Uterus (tissue), 4 donors: ENCODE results near the gene PRRG4. TPM values are rescaled to one million over a fixed set of nuclear protein-coding genes. Genes with fewer than 3 reads are reported as not detected.
A peak's percentile ranks its signal among the peaks of the same experiment; 100 is the strongest.

Experiments
- DNase-seq, 2 donors: peaks; one replicate each; pipeline ENCODE4 v3.0.0-alpha.2; 2019 to 2020
- H3K27ac ChIP-seq, 2 donors: fragments of 200-600 bp; sonication (generic); 1 replicate in 1 of 2; 2 replicates in 1 of 2; pipeline ENCODE4 v1.5.1; 2016 to 2018
- H3K27me3 ChIP-seq, 2 donors: fragments of 200-600 bp; sonication (generic); one replicate each; pipeline ENCODE4 v1.5.1; 2018 to 2019; ENCODE audit warnings: control low read depth in 1 of 2
- H3K36me3 ChIP-seq, 2 donors: fragments of 200-600 bp; sonication (generic); one replicate each; pipeline ENCODE4 v1.5.1; 2019; ENCODE audit warnings: control low read depth in 1 of 2
- H3K4me1 ChIP-seq, 2 donors: fragments of 200-600 bp; sonication (generic); one replicate each; pipeline ENCODE4 v1.5.1; 2018 to 2019; ENCODE audit warnings: control low read depth in 1 of 2
- H3K4me3 ChIP-seq, 2 donors: fragments of 200-600 bp; sonication (generic); 1 replicate in 1 of 2; 2 replicates in 1 of 2; pipeline ENCODE4 v1.5.1; 2018 to 2019; ENCODE audit warnings: mild to moderate bottlenecking in 1 of 2
- H3K9me3 ChIP-seq, 2 donors: fragments of 200-600 bp; sonication (generic); one replicate each; pipeline ENCODE4 v1.5.1; 2019; ENCODE audit warnings: control low read depth in 1 of 2
- CTCF ChIP-seq, 4 experiments: fragments of 200-600 bp in 2 of 4; fragments of 450-650 bp in 2 of 4; sonication (generic) in 2 of 4; IDR thresholded peaks; one replicate each; pipeline ENCODE4 v1.5.1; 2016 to 2019; ENCODE audit warnings: antibody characterized with exemption in 4 of 4, mild to moderate bottlenecking in 2 of 4, moderate library complexity in 1 of 4
- POLR2A ChIP-seq, 2 donors: fragments of 450-650 bp; IDR thresholded peaks; one replicate each; pipeline ENCODE4 v1.6.1; 2016; ENCODE audit warnings: antibody characterized with exemption in 2 of 2, mild to moderate bottlenecking in 1 of 2, moderate library complexity in 1 of 2
- intact Hi-C: fragments of 100-400 bp; cut with DNase I; formaldehyde crosslinking; loops from one replicate; pipeline ENCODE4 v1.15.1; 2023; ENCODE audit warnings: low total_unique reads
- total RNA-seq, 4 donors: library from RNA; depleted of rRNA in 3 of 4; stranded (reverse); fragments of >200 nt in 3 of 4; gene quantifications; one replicate each; pipeline versions ENCODE4 v1.1.0 to v1.2.4, GENCODE V29; 2014 to 2023
- donor health status: DM: yes; HTN: yes; CAD: no.

PRRG4 gene
- total RNA-seq, 4 donors from 2014 or later: 0.29 to 2.3 (median 1.4) TPM

GRCh38 chr11:32894921-32895320, 65.2 kb downstream of the PRRG4 start:
- no peaks in the 10 kb centered on the region for H3K36me3 ChIP-seq
- peaks cover 0 to 6% of the 10 kb centered on the region in 2 donors for H3K4me1 ChIP-seq
- peak overlapping the region; percentile 91 to 95 for H3K27ac ChIP-seq
- intact Hi-C loops: no loop called here
- no peaks in the 10 kb centered on the region for H3K9me3 ChIP-seq
- TF ChIP-seq CTCF (IDR thresholded peaks at IDR 0.05) (no peak), POLR2A (IDR thresholded peaks at IDR 0.05) (no peak)
- no peak for DNase-seq
- H3K27me3 ChIP-seq: no peaks in the 10 kb centered on the region
- H3K4me3 ChIP-seq: no peak overlapping the region

GRCh38 chr11:32895471-32895870, 65.7 kb downstream of the PRRG4 start:
- Histone ChIP-seq H3K36me3 (no peaks in the 10 kb centered on the region), H3K4me1 (peaks cover 0 to 6% of the 10 kb centered on the region in 2 donors), H3K9me3 (no peaks in the 10 kb centered on the region), H3K4me3 (no peak overlapping the region), H3K27me3 (no peaks in the 10 kb centered on the region), H3K27ac (peak overlapping the region in 1 of 2 donors; percentile 95)
- DNase-seq: no peak
- no peak for TF ChIP-seq POLR2A (IDR thresholded peaks at IDR 0.05)
- no peak for TF ChIP-seq CTCF (IDR thresholded peaks at IDR 0.05)
- intact Hi-C loops: no loop called here

DNA sequence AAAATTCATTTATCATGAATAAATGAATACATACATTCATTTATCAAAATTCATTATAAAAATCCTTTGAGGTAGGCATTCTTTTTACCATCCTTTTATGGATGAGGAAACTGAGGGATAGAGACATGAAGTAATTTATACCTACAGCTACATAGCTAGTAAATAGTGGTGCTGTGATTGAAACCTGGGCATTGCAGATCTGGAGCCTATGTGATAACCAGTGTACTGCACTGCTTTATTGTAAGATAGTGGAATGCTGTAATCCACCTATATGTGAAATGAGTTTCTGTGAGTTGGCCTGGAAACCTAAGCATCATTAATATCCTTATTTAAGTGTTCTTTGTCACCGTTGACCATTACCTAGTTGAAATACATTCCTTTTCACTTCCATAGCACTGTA, 67.4 kb downstream of the PRRG4 start:
- no peaks in the 10 kb centered on the region for H3K27me3 ChIP-seq
- H3K4me1 ChIP-seq: peaks cover 0 to 6% of the 10 kb centered on the region in 2 donors
- H3K36me3 ChIP-seq: no peaks in the 10 kb centered on the region
- H3K27ac ChIP-seq: no peak overlapping the region
- TF ChIP-seq POLR2A (IDR thresholded peaks at IDR 0.05) (no peak), CTCF (IDR thresholded peaks at IDR 0.05) (no peak)
- intact Hi-C loops: no loop called here
- DNase-seq: no peak
- H3K9me3 ChIP-seq: no peaks in the 10 kb centered on the region
- H3K4me3 ChIP-seq: no peak overlapping the region

GRCh38 chr11:32899438-32899837, 69.7 kb downstream of the PRRG4 start:
- no peak for TF ChIP-seq POLR2A (IDR thresholded peaks at IDR 0.05)
- TF ChIP-seq CTCF (IDR thresholded peaks at IDR 0.05): no peak
- Histone ChIP-seq H3K9me3 (no peaks in the 10 kb centered on the region), H3K36me3 (no peaks in the 10 kb centered on the region), H3K27me3 (no peaks in the 10 kb centered on the region), H3K27ac (no peak overlapping the region), H3K4me3 (no peak overlapping the region), H3K4me1 (peaks cover 0 to 6% of the 10 kb centered on the region in 2 donors)
- intact Hi-C loops: no loop called here
- DNase-seq: no peak

DNA sequence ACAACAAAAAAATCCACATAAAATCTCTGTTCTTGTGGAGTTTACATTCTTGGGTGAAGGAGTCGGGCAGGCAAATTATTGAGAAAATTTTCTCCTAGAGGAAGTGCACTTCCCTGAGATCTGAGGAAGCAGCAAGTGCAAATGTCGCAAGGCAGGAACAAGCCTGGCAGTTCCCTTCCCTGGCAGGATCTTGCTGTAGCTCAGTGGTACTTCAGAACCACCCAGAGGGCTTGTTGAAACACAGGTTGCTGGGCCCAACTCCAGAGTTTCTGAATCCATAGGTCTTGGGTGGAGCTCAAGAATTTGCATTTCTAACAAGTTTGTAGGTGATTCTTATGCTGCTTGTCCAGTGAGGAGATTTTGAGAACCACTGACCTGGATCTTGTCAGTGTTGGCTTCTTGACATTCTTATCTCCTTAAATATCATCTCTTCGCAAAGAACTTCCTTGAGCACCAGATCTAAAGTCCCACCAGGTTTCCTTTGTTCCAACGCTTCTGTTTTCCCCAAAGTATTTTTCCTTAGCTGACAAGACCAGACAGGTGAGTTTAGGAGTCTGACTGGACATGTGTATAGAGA, 72.5 kb downstream of the PRRG4 start:
- TF ChIP-seq POLR2A (IDR thresholded peaks at IDR 0.05) (no peak), CTCF (IDR thresholded peaks at IDR 0.05) (no peak)
- DNase-seq: no peak
- no peak overlapping the region for H3K4me3 ChIP-seq

More for the DNA sequence above, 72.5 kb downstream of the PRRG4 start:
- no peaks in the 10 kb centered on the region for H3K36me3 ChIP-seq
- no peaks in the 10 kb centered on the region for H3K9me3 ChIP-seq
- intact Hi-C loops: no loop called here
- no peaks in the 10 kb centered on the region for H3K4me1 ChIP-seq
- H3K27ac ChIP-seq: no peak overlapping the region
- no peaks in the 10 kb centered on the region for H3K27me3 ChIP-seq
